Lung (tissue), 12 donors: ENCODE measurements around the gene TCHH. TPM values are rescaled to one million over a fixed set of nuclear protein-coding genes. Genes with fewer than 3 reads are reported as not detected.

ENCODE experiments used
- ATAC-seq: fragments of 200-7000 bp; cut with Tn5 transposase; one replicate; pipeline ENCODE4 v1.9.1; 2020; ENCODE audit warnings: moderate number of reproducible peaks; ENCODE audit not compliant: insufficient read depth, low FRiP score
- DNase-seq, 3 donors: peaks; one replicate each; pipeline ENCODE4 v3.0.0-alpha.2; 2013 to 2017
- H3K27ac ChIP-seq, 2 donors: one replicate each; pipeline ENCODE4 v1.5.1; 2013; ENCODE audit warnings: mild to moderate bottlenecking in 2 of 2, moderate library complexity in 2 of 2, control low read depth in 1 of 2, inconsistent platforms in 1 of 2, low read depth in 1 of 2, low read length in 1 of 2
- H3K27me3 ChIP-seq, 3 donors: one replicate each; pipeline ENCODE4 v1.5.1; 2013; ENCODE audit warnings: low read length in 2 of 3; ENCODE audit not compliant: control insufficient read depth in 3 of 3, insufficient read depth in 3 of 3
- H3K36me3 ChIP-seq, 4 donors: one replicate each; pipeline ENCODE4 v1.5.1; 2013; ENCODE audit warnings: low read length in 4 of 4, mild to moderate bottlenecking in 1 of 4, moderate library complexity in 1 of 4; ENCODE audit not compliant: control insufficient read depth in 4 of 4, insufficient read depth in 4 of 4
- H3K4me1 ChIP-seq, 5 donors: one replicate each; pipeline ENCODE4 v1.5.1; 2013; ENCODE audit warnings: low read length in 5 of 5, mild to moderate bottlenecking in 2 of 5, moderate library complexity in 1 of 5; ENCODE audit not compliant: control insufficient read depth in 5 of 5, insufficient read depth in 5 of 5
- H3K4me3 ChIP-seq: one replicate; pipeline ENCODE4 v1.5.1; 2013; ENCODE audit warnings: mild to moderate bottlenecking, control low read depth, moderate library complexity
- H3K9ac ChIP-seq, 2 donors: one replicate each; pipeline ENCODE4 v1.5.1; 2013; ENCODE audit warnings: low read length in 2 of 2, control low read depth in 1 of 2; ENCODE audit not compliant: insufficient read depth in 1 of 2
- H3K9me3 ChIP-seq, 4 donors: one replicate each; pipeline ENCODE4 v1.5.1; 2013; ENCODE audit warnings: low read length in 3 of 4, mild to moderate bottlenecking in 1 of 4, moderate library complexity in 1 of 4; ENCODE audit not compliant: control insufficient read depth in 4 of 4, insufficient read depth in 3 of 4
- WGBS, 2 donors: extraction: QIAGEN DNeasy Blood & Tissue Kit; methylation state at CpG; one replicate each; pipeline ENCODE4 v1.1.7; 2013; 5-methylcytosine and 5-hydroxymethylcytosine counted together
- polyA plus RNA-seq, 2 donors: library from polyadenylated mRNA; stranded (reverse); fragments of 200-250 nt; gene quantifications; one replicate each; pipeline ENCODE4 v1.2.1, GENCODE V29; 2013
- total RNA-seq, 2 donors: library from RNA; depleted of rRNA in 1 of 2; stranded (reverse); fragments of >200 nt in 1 of 2; gene quantifications; one replicate each; pipeline ENCODE4 v1.2.1, GENCODE V29; 2014 to 2021
- TF ChIP-seq, protein P1 (sequence below): IDR thresholded peaks from 2 replicates; pipeline ENCODE4 v1.5.1; 2012; ENCODE audit warnings: mild to moderate bottlenecking; ENCODE audit errors: control extremely low read depth, extremely low read depth
- donor health status: control.
- donor health status: control.
- donor health status: Bipolar disorder and iron deficiency.
- donor health status: healthy.
- donor health status: DM: yes; HTN: yes; CAD: no.

Gene TCHH
- total and polyA plus RNA-seq, 4 donors: 0.03 to 0.15 (median 0.04) TPM

DNA sequence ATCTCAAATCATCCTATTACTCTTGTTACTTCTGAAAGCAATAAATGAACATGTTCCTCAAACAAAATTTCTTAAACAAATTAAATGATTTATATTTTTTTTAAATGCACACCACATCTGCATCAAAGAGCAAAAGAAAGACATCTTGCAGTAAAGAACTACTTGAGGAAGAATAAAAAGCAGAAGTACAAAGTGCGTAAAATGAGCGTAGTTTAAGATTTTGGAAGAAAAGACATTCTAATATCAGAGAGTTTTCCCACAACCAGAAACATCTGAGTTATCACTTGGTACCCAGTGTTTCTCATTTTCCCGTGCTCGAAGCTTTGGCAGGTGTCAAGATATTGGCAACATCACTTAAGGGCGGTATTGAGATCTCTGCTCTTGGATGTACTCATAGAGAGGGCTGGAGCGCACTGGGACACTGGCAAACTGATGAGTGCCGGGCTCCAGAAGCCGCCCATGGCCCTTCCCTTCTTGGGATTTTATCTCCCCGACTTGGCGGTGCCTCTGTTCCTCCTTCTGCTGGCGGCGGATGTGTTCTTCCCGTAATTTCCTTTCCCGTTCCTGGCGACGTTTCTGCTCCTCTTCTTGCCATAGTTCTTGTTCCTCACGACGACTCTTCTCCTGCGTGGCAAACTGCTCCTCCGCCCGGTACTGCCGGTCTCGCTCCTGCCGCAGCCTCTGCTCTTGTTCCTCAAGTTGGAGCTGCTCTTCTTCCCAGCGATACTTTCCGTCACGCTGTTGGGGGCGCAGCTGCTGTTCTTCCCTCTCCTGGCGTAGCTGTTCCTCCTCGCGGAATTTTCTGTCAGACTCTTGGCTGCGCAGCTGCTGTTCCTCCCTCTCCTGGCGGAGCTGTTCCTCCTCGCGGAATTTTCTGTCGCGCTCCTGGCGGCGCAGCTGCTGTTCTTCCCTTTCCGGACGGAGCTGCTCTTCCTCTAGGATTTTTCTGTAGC lies 7.9 kb downstream of the TCHH start:
- TF ChIP-seq, protein P1, sequence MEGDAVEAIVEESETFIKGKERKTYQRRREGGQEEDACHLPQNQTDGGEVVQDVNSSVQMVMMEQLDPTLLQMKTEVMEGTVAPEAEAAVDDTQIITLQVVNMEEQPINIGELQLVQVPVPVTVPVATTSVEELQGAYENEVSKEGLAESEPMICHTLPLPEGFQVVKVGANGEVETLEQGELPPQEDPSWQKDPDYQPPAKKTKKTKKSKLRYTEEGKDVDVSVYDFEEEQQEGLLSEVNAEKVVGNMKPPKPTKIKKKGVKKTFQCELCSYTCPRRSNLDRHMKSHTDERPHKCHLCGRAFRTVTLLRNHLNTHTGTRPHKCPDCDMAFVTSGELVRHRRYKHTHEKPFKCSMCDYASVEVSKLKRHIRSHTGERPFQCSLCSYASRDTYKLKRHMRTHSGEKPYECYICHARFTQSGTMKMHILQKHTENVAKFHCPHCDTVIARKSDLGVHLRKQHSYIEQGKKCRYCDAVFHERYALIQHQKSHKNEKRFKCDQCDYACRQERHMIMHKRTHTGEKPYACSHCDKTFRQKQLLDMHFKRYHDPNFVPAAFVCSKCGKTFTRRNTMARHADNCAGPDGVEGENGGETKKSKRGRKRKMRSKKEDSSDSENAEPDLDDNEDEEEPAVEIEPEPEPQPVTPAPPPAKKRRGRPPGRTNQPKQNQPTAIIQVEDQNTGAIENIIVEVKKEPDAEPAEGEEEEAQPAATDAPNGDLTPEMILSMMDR: no peak
- DNase-seq (no peak), ATAC-seq (no peak)
- H3K9ac ChIP-seq: no peak overlapping the region
- peaks cover 0 to 38% (median 7%) of the 10 kb centered on the region in 5 donors for H3K4me1 ChIP-seq
- no peaks in the 10 kb centered on the region for H3K36me3 ChIP-seq
- 15 to 17% methylated on average over 41 of the region's 41 CpGs for WGBS, 2 donors
- no peak overlapping the region for H3K27ac ChIP-seq
- peaks cover 0 to 32% (median 3%) of the 10 kb centered on the region in 4 donors for H3K9me3 ChIP-seq
- peaks cover 14 to 80% (median 67%) of the 10 kb centered on the region in 3 donors for H3K27me3 ChIP-seq
- H3K4me3 ChIP-seq: no peak overlapping the region

DNA sequence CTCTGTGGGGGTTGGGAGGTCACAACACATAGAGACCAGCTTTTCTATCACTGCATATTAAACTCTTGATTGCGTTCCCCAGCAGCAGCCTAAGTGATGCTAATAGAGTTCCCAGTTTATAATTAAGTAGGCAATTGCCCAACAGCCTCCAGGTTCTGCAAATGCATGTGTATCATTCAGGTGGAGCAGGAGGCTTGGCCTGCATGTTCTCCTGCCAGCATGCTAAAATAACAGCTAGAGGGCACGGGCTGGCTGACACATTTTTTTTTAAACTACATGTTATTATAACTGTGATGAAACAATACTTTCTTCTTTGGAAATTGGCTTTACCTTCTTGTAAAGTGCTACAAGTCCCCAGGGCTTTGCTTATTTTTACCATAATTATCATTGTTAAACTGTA lies 10.4 kb downstream of the TCHH start:
- Histone ChIP-seq H3K36me3 (no peaks in the 10 kb centered on the region), H3K4me1 (peaks cover 0 to 16% (median 0%) of the 10 kb centered on the region in 5 donors), H3K27ac (no peak overlapping the region), H3K27me3 (peaks cover 14 to 61% (median 58%) of the 10 kb centered on the region in 3 donors), H3K9ac (no peak overlapping the region), H3K9me3 (peaks cover 0 to 24% (median 3%) of the 10 kb centered on the region in 4 donors), H3K4me3 (no peak overlapping the region)
- DNase-seq (no peak), ATAC-seq (no peak)
- WGBS, 2 donors: 38 to 55% methylated on average over 2 of the region's 2 CpGs
- TF ChIP-seq, protein P1: no peak

- peaks cover 0 to 2% (median 0%) of the 10 kb centered on the region in 3 donors for H3K27me3 ChIP-seq
- H3K9me3 ChIP-seq: peaks cover 0 to 16% (median 0%) of the 10 kb centered on the region in 4 donors
- H3K27ac ChIP-seq: no peak overlapping the region
- ATAC-seq (no peak), DNase-seq (no peak)
- no peaks in the 10 kb centered on the region for H3K36me3 ChIP-seq
- no peak overlapping the region for H3K4me3 ChIP-seq
- 70 to 78% methylated on average over 3 of the region's 3 CpGs for WGBS, 2 donors
- H3K9ac ChIP-seq: no peak overlapping the region
- no peaks in the 10 kb centered on the region for H3K4me1 ChIP-seq
- TF ChIP-seq, protein P1: no peak
Observed at GRCh38 chr1:152096931-152097330, 18.3 kb downstream of the TCHH start.
